PFSK-1 (cell line): ENCODE measurements around the gene DDAH1.

Experiments used
- FOXP2 ChIP-seq: optimal IDR thresholded peaks from 2 replicates; pipeline ENCODE3; 2011; ENCODE audit warnings: borderline replicate concordance, control low read depth, inconsistent platforms; ENCODE audit not compliant: insufficient read depth; ENCODE audit errors: extremely low read length, extremely low read depth
- POLR2AphosphoS5 ChIP-seq: IDR thresholded peaks from 2 replicates; pipeline ENCODE4 v1.6.1; 2012; ENCODE audit warnings: low read depth, mild to moderate bottlenecking, control low read depth, low read length, moderate library complexity
- REST ChIP-seq, 2 experiments: IDR thresholded peaks; 2 replicates each; pipeline versions ENCODE4 v1.6.1 to v1.8.0; 2011 to 2012; ENCODE audit warnings: low read depth in 2 of 2, low read length in 2 of 2, control low read depth in 1 of 2, inconsistent platforms in 1 of 2, mild to moderate bottlenecking in 1 of 2, moderate library complexity in 1 of 2; ENCODE audit not compliant: insufficient read depth in 1 of 2
- SIN3A ChIP-seq: IDR thresholded peaks from 2 replicates; pipeline ENCODE4 v1.6.1; 2012; ENCODE audit warnings: mild to moderate bottlenecking, low read length, moderate library complexity, borderline replicate concordance; ENCODE audit not compliant: insufficient read depth
- TAF1 ChIP-seq: IDR thresholded peaks from 2 replicates; pipeline ENCODE4 v1.6.1; 2012; ENCODE audit warnings: low read length, control low read depth, borderline replicate concordance; ENCODE audit not compliant: insufficient read depth

DDAH1 gene

GRCh38 chr1:85481688-85482087 is 16.7 kb upstream of the DDAH1 start:
- no peak for TF ChIP-seq TAF1
- no peak for TF ChIP-seq SIN3A
- TF ChIP-seq REST (IDR thresholded peaks at IDR 0.05; ENCODE audit: insufficient read depth in 1 of 2, low read depth in 2 of 2, low read length in 2 of 2) = no peak
- no peak for TF ChIP-seq POLR2AphosphoS5
- no peak for TF ChIP-seq FOXP2

- no peak for TF ChIP-seq REST (IDR thresholded peaks at IDR 0.05; ENCODE audit: insufficient read depth in 1 of 2, low read depth in 2 of 2, low read length in 2 of 2)
- no peak for TF ChIP-seq SIN3A
- TF ChIP-seq FOXP2 = no peak
- no peak for TF ChIP-seq POLR2AphosphoS5
- TF ChIP-seq TAF1 = no peak
Observed at GRCh38 chr1:85480566-85480965, 15.6 kb upstream of the DDAH1 start.

- TF ChIP-seq FOXP2 (no peak), TAF1 (no peak), REST (IDR thresholded peaks at IDR 0.05; ENCODE audit: insufficient read depth in 1 of 2, low read depth in 2 of 2, low read length in 2 of 2) (no peak), POLR2AphosphoS5 (no peak), SIN3A (no peak)
Observed at GRCh38 chr1:85479491-85479890, 14.5 kb upstream of the DDAH1 start.

GRCh38 chr1:85478366-85478765 is 13.4 kb upstream of the DDAH1 start:
- TF ChIP-seq REST (IDR thresholded peaks at IDR 0.05; ENCODE audit: insufficient read depth in 1 of 2, low read depth in 2 of 2, low read length in 2 of 2) (no peak), FOXP2 (no peak), SIN3A (no peak), POLR2AphosphoS5 (no peak), TAF1 (no peak)

GRCh38 chr1:85475055-85475454 is 10.1 kb upstream of the DDAH1 start:
- TF ChIP-seq TAF1 (no peak), FOXP2 (no peak), REST (IDR thresholded peaks at IDR 0.05; ENCODE audit: insufficient read depth in 1 of 2, low read depth in 2 of 2, low read length in 2 of 2) (no peak), SIN3A (no peak), POLR2AphosphoS5 (no peak)
